Caco-2 (cell line): ENCODE data around the gene ABCC9. TPM values are rescaled to one million over a fixed set of nuclear protein-coding genes. Genes with fewer than 3 reads are reported as not detected.

Experiments
- BruUV-seq: library from RNA; stranded (reverse); fragments of 400-500 nt; replicated peaks from 2 replicates; lab custom pipeline; 2021; lab: Mats Ljungman, UMichigan
- CTCF ChIA-PET: fragments of 300-600 bp; sonication (Branson Sonifier 250); formaldehyde crosslinking; loops from one replicate; lab custom pipeline; 2022; ENCODE audit warnings: antibody characterized with exemption; lab: Charles Lee
- POLR2A ChIA-PET: fragments of 300-600 bp; sonication (Branson Sonifier 250); formaldehyde crosslinking; loops from one replicate; lab custom pipeline; 2022; ENCODE audit warnings: antibody characterized with exemption; lab: Charles Lee
- DNase-seq, 2 experiments: peaks; one replicate each; pipeline versions ENCODE4 v3.0.0 to v3.0.0-alpha.2; 2020 to 2022
- H3K27me3 ChIP-seq: replicated peaks from 2 replicates; pipeline ENCODE4 v1.6.0; 2011; ENCODE audit warnings: low read length; ENCODE audit not compliant: control insufficient read depth, insufficient read depth
- H3K36me3 ChIP-seq: 2 replicates; pipeline ENCODE4 v1.5.1; 2011; ENCODE audit warnings: low read length; ENCODE audit not compliant: control insufficient read depth, insufficient read depth
- H3K4me1 ChIP-seq: fragments of 250-450 bp; sonication (Bioruptor Pico); 2 replicates; pipeline ENCODE4 v1.5.1; 2020; ENCODE audit warnings: mild to moderate bottlenecking
- H3K4me3 ChIP-seq: 2 replicates; pipeline ENCODE4 v1.5.1; 2011; ENCODE audit warnings: low read depth, mild to moderate bottlenecking, control low read depth, low read length
- H3K9me3 ChIP-seq: fragments of 250-450 bp; sonication (Bioruptor Pico); 2 replicates; pipeline ENCODE4 v1.5.1; 2020; ENCODE audit warnings: mild to moderate bottlenecking, moderate library complexity
- H3K27ac Mint-ChIP-seq: one replicate; pipeline ENCODE4 v1.8.0; 2022; ENCODE audit warnings: mixed read lengths; ENCODE audit not compliant: unreplicated experiment
- H3K27me3 Mint-ChIP-seq: one replicate; pipeline ENCODE4 v1.8.0; 2022; ENCODE audit warnings: mixed read lengths; ENCODE audit not compliant: insufficient read depth, unreplicated experiment
- H3K36me3 Mint-ChIP-seq: one replicate; pipeline ENCODE4 v1.8.0; 2022; ENCODE audit warnings: mild to moderate bottlenecking, mixed read lengths; ENCODE audit not compliant: insufficient read depth, unreplicated experiment
- H3K4me1 Mint-ChIP-seq: one replicate; pipeline ENCODE4 v1.8.0; 2022; ENCODE audit warnings: low read depth, mixed read lengths; ENCODE audit not compliant: unreplicated experiment
- H3K4me3 Mint-ChIP-seq: one replicate; pipeline ENCODE4 v1.8.0; 2022; ENCODE audit warnings: mild to moderate bottlenecking, moderate library complexity, mixed read lengths; ENCODE audit not compliant: unreplicated experiment
- H3K9me3 Mint-ChIP-seq: one replicate; pipeline ENCODE4 v1.8.0; 2022; ENCODE audit warnings: mixed read lengths; ENCODE audit not compliant: unreplicated experiment
- intact Hi-C: fragments of 100-400 bp; cut with micrococcal nuclease; formaldehyde crosslinking; loops from one replicate; pipeline ENCODE4 v1.10.0; 2022; ENCODE audit not compliant: unreplicated experiment
- total RNA-seq: library from RNA; stranded (reverse); gene quantifications from 2 replicates; pipeline ENCODE4 v1.2.3, GENCODE V29; 2022
- TF ChIP-seq, protein P1 (sequence below), 2 experiments: fragments of 200-600 bp in 1 of 2; IDR thresholded peaks; 1 replicate in 1 of 2; 2 replicates in 1 of 2; pipeline versions ENCODE4 v1.5.1 to v1.8.0; 2011 to 2022; ENCODE audit warnings: antibody characterized with exemption in 1 of 2, control low read depth in 1 of 2, inconsistent platforms in 1 of 2, low read depth in 1 of 2, low read length in 1 of 2, mild to moderate bottlenecking in 1 of 2, moderate library complexity in 1 of 2; ENCODE audit not compliant: insufficient read depth in 1 of 2, severe bottlenecking in 1 of 2, unreplicated experiment in 1 of 2

The ABCC9 gene
- total RNA-seq, 1 experiment from 2014 or later, result 130 TPM

DNA sequence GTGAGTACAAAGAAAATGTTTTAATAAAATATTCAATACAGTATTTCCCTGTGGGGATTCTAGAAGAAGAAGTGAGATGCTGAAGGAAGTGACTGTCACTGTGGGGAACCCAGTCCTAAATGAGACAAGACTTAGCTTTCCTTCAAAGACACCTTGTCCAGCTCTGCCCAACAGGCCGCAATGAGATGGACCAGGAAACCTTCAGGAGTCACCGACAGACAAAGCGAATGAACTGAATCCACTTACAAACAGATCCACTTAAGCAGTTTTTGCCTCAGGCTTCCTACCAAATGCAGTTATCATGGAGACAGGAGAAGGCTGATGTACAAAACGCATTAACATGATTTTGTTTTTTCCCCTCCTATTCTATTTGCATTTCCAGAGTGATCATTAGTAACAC, 176.3 kb downstream of the ABCC9 start:
- peaks cover 40% of the 10 kb centered on the region for H3K4me1 Mint-ChIP-seq
- peaks cover 61% of the 10 kb centered on the region for H3K36me3 Mint-ChIP-seq
- intact Hi-C loops, result no loop called here
- CTCF ChIA-PET, result interaction anchor here (0.6 to 1.1 kb wide), 4 partner anchors 9 to 225 kb away, joined by 3 to 4 read pairs (median 4); partner anchors contain the start of gene KCNJ8
- no TSS peak for BruUV-seq
- peaks cover 28% of the 10 kb centered on the region for H3K4me1 ChIP-seq
- no peak overlapping the region for H3K4me3 ChIP-seq
- POLR2A ChIA-PET, result interaction anchor here (1.2 to 1.5 kb wide), 2 partner anchors 8 to 10 kb away, joined by 3 to 4 read pairs; partner anchors contain the start of gene KCNJ8
- H3K36me3 ChIP-seq, result 0 out of 2 replicates have a peak, but pooled peaks cover 2% of the 10 kb centered on the region
- DNase-seq, result no peak
- H3K9me3 ChIP-seq, result no peaks in the 10 kb centered on the region
- H3K27me3 Mint-ChIP-seq, result no peaks in the 10 kb centered on the region
- TF ChIP-seq, protein P1, sequence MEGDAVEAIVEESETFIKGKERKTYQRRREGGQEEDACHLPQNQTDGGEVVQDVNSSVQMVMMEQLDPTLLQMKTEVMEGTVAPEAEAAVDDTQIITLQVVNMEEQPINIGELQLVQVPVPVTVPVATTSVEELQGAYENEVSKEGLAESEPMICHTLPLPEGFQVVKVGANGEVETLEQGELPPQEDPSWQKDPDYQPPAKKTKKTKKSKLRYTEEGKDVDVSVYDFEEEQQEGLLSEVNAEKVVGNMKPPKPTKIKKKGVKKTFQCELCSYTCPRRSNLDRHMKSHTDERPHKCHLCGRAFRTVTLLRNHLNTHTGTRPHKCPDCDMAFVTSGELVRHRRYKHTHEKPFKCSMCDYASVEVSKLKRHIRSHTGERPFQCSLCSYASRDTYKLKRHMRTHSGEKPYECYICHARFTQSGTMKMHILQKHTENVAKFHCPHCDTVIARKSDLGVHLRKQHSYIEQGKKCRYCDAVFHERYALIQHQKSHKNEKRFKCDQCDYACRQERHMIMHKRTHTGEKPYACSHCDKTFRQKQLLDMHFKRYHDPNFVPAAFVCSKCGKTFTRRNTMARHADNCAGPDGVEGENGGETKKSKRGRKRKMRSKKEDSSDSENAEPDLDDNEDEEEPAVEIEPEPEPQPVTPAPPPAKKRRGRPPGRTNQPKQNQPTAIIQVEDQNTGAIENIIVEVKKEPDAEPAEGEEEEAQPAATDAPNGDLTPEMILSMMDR (IDR thresholded peaks at IDR 0.05; ENCODE audit: insufficient read depth in 1 of 2, low read depth in 1 of 2, low read length in 1 of 2, severe bottlenecking in 1 of 2, unreplicated experiment in 1 of 2), result no peak
- peak overlapping the region; percentile 47 for H3K27ac Mint-ChIP-seq
- no peak overlapping the region for H3K4me3 Mint-ChIP-seq
- no peaks in the 10 kb centered on the region for H3K27me3 ChIP-seq
- peaks cover 2% of the 10 kb centered on the region for H3K9me3 Mint-ChIP-seq

DNA sequence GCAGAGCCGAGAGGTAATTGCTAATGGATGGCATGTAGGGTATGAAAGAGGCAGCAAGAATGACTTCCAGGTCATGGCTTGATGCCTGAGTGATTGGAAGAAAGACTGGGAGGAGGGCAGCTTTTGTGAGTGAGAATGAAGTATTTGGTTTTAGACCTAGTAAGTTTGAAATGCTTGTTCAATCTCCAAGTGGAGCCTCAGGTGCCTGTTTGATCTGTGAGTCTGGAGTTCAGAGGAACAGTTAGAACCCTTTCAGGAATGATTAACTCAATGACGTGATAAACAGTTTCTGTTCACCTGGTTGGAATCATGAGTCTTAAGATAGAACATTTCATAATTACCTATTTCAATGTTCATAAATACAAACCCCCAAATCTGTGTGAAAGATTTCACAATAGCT, 177.2 kb downstream of the ABCC9 start:
- Mint-ChIP-seq H3K36me3 (peaks cover 53% of the 10 kb centered on the region), H3K4me3 (no peak overlapping the region), H3K27ac (peak overlapping the region; percentile 47), H3K9me3 (peaks cover 11% of the 10 kb centered on the region), H3K4me1 (peaks cover 40% of the 10 kb centered on the region), H3K27me3 (no peaks in the 10 kb centered on the region)
- no peak overlapping the region for H3K4me3 ChIP-seq
- POLR2A ChIA-PET, result interaction anchor here (1.2 to 1.5 kb wide), 2 partner anchors 9 to 10 kb away, joined by 3 to 4 read pairs; partner anchors contain the start of gene KCNJ8
- TF ChIP-seq, protein P1 (IDR thresholded peaks at IDR 0.05; ENCODE audit: insufficient read depth in 1 of 2, low read depth in 1 of 2, low read length in 1 of 2, severe bottlenecking in 1 of 2, unreplicated experiment in 1 of 2), result no peak
- no TSS peak for BruUV-seq
- CTCF ChIA-PET, result interaction anchor here (1.1 kb wide), 1 partner anchor 226 kb away, joined by 4 read pairs; no protein-coding TSS in a partner anchor
- DNase-seq, result peak in 1 of 2 experiments; percentile 38
- H3K36me3 ChIP-seq, result 0 out of 2 replicates have a peak, but pooled peaks cover 2% of the 10 kb centered on the region
- intact Hi-C loops, result no loop called here
- no peaks in the 10 kb centered on the region for H3K9me3 ChIP-seq
- H3K4me1 ChIP-seq, result peaks cover 28% of the 10 kb centered on the region
- no peaks in the 10 kb centered on the region for H3K27me3 ChIP-seq

DNA sequence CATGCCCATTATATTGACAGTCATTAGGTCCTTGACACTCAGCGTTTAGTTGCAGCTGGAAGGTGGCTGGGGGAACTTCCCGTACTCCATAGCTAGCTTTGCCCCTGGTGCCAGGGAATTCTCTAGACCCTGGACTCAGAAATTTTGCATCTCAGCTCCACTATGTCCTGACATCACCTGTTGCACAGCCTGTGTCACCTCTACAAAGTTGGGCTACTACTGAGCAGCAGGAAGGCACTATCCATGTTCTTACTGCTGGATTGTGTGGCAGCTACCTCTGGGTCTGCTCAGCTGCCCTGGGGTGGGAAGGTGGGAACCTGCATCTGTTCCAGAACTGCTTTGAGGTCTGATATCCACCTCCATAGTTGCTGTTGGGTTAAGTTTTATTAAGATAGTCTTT, 177.7 kb downstream of the ABCC9 start:
- Histone ChIP-seq H3K9me3 (no peaks in the 10 kb centered on the region), H3K4me1 (peaks cover 28% of the 10 kb centered on the region), H3K4me3 (no peak overlapping the region), H3K36me3 (no peaks in the 10 kb centered on the region), H3K27me3 (no peaks in the 10 kb centered on the region)
- ChIA-PET CTCF (no interaction called here), POLR2A (interaction anchor here (1.5 kb wide), 1 partner anchor 11 kb away, joined by 4 read pairs; the partner anchor contains the start of gene KCNJ8)
- TF ChIP-seq, protein P1 (IDR thresholded peaks at IDR 0.05; ENCODE audit: insufficient read depth in 1 of 2, low read depth in 1 of 2, low read length in 1 of 2, severe bottlenecking in 1 of 2, unreplicated experiment in 1 of 2), result no peak
- Mint-ChIP-seq H3K9me3 (peaks cover 14% of the 10 kb centered on the region), H3K4me3 (no peak overlapping the region), H3K36me3 (peaks cover 47% of the 10 kb centered on the region), H3K27ac (peak overlapping the region; percentile 47), H3K27me3 (no peaks in the 10 kb centered on the region), H3K4me1 (peaks cover 40% of the 10 kb centered on the region)
- no peak for DNase-seq
- intact Hi-C loops, result no loop called here
- no TSS peak for BruUV-seq
